NCI-H2107 (cell line): ENCODE measurements around the gene ZNF618.

Experiments
- DNase-seq: peaks from one replicate; lab custom pipeline; 2025; lab: John Stamatoyannopoulos, UW

The ZNF618 gene

GRCh38 chr9:113876151-113876992 is at the start of gene ZNF618:
TSS of gene ZNF618 (plus strand) at chr9:113876309. CDS start at chr9:113876381, 72 bp downstream.
- DNase-seq = no peak

DNA sequence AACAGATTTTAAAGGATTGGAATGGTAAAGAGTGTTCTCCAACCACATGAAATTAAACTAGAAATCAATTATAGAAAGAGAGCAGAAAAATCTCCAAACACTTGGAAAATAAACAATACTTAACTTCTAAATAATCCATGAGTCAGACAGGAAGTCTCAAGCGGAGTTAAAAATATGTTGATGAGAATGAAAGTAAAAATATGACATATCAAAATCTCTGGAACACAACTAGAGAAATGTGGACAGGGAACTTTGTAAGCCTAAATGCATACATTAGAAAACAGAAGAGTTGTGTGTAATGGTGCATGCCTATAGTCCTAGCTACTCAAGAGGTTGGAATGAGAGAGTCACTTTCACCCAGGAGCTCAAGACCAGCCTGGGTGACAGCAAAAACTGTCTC is 47.9 kb upstream of the ZNF618 start:
- no peak for DNase-seq

DNA sequence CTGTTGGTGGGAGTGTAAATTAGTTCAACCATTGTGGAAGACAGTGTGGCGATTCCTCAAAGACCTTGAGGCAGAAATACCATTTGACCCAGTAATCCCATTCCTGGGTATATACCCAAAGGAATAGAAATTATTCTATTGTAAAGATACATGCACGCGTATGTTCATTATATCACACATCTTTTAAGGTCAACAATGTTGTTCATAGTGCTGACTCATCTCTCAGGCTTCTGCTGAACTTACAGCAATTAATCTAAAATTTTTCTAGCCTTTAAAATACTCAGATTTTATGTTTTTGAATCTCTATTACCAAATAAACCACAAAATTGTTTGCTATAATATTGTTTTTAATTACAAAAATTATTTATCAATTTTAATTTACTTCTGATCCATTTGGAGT is 38.8 kb upstream of the ZNF618 start:
- no peak for DNase-seq

GRCh38 chr9:113842086-113842485 is 34.0 kb upstream of the ZNF618 start:
- no peak for DNase-seq

DNA sequence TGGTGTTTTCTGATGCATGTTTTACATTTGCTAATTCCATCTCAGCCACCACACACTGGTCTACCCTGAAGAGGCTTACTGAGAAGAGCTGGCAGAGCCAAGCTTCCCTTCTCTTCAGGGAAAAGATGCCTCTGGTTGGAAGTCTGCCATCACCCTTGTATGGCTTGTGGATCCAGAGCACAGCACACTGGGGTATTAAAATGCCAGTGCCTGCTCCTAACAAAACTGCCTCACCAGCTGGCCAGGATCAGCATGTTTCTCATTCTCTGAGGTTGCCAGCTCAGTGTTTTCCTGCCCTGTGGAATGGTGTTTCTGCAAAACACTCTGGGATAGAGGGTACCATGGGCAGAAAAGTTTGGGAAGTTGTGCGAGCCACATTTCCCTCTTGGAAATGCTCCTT is 31.6 kb upstream of the ZNF618 start:
- DNase-seq = no peak

GRCh38 chr9:113851359-113851758 is 24.8 kb upstream of the ZNF618 start:
- no peak for DNase-seq

- no peak for DNase-seq
Observed at GRCh38 chr9:113851873-113852272, 24.2 kb upstream of the ZNF618 start.

- DNase-seq = no peak
Observed at GRCh38 chr9:113853333-113853732, 22.8 kb upstream of the ZNF618 start.

- DNase-seq = no peak
Observed at GRCh38 chr9:113854310-113854709, 21.8 kb upstream of the ZNF618 start.

DNA sequence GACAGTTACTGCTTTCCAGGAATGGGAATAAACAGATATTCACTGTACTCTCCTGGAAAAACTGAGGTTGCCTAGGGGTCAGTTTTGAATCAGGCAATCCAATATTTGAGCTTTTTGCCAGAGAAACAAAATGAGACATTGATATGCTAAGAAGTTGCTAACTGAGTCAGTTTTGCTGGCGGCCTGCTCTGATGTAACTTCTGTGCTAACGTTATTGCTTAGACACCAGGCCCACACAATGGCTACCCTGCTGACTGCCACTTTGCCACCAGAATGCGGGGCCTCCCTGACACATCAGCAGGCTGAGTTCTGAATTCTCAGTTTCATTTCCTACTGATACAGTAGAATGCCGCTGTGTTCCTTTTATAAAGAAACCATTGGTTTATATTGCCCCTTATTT is 18.2 kb upstream of the ZNF618 start:
- no peak for DNase-seq

DNA sequence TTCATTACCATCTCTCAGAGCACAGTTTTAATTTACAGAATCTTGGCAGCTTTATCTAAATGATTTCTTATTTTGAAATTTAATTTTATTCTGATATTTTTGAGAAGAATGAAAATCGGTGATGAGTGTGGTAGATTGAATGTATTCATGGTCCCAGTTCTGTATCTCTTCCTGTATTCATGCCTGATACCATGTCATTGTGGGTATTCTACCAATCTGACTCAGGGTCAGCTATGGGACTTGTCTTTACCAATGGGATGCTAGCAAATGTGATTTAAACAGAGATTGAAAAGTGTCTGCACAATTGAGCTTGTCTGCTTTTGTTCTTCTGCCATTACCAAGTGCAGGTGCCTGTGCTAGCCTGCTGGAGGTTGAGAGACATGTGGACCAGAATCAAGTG is 17.8 kb upstream of the ZNF618 start:
- no peak for DNase-seq

DNA sequence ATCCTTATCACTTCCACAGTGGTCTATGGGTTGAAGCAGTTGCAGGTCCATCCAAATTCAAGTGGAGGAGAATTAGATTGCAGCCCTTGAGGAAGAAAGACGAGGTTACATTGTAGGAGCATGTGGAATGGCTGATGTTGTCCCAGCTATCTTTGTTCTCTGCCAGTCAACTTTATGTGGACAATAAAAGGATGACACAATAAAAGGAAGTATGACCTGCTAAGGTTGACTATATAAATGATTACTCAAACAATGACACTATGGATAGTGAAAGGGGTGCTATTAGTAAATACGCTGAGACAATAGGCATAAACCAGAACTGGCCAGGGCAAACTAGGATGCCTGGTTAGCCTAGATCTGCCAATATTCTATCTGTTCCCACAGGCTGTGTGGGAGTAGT is 12.8 kb upstream of the ZNF618 start:
- no peak for DNase-seq

DNA sequence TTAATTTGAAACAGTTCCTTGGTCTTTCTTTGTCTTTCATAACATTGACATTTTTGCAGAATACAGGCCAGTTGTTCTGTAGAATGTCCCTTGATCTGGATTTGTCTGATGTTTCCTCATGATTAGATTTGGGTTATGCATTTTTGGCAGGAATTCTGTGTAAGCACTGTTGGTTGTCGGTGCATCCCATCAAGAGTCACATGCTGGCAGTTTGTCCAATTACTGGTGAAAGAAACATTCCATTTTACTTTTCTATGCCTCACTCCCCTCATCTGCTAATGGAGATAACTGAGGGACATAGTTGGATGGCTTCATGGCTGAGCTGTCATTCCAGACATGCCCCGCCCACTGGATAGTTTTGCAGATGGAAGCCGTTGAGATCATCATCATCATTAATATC is 7.6 kb upstream of the ZNF618 start:
- DNase-seq = no peak

DNA sequence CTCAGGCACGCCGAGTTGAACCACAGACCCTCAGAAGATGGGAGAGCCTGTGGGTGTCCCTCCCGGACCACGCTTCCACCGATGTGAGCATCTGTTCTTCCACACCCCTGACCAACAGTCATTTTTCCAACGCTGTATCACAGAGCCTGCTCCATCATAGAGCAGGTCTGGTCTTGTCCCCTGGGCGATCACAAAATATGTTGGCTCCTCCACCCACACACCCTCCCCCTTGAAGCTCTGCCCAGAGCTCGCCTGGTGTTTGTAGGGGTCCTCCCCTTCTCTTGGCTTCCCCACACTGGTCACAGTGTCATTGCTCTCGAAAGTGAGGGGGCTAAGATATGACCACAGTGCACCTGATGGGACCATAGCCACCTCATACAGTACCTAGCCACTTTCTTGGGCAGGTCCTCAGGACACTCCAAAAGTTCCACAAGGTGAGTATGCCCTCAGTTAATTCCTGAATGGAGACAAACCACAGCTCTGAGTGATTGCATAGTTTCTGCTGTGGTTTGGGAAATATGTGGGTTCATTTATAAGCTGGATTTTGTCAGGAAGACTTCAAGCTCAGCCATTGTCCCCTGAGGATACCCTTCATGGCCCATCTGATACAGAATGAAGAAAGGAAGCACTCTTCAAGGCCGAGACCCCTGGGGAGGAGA is 3.5 kb upstream of the ZNF618 start:
- no peak for DNase-seq

DNA sequence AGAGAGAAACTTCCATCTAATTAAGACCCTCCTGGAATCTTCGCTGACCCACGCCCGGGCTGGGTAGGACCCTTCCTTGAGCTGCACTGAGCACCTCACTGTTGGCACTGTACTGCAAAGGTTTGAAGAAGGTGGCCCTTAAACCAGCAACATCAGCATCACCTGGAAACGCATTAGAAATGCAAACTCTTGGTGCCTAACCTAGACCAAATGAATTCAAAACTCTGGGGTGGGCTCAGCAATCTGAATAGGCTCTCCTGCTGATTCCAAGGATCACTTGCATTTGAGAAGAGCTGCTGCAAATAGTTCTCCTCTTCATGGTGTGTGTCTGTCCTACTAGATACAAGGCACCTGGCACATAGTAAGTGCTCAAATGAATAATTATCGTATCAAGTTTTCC is 2.7 kb upstream of the ZNF618 start:
- no peak for DNase-seq

GRCh38 chr9:113873926-113874325 is 2.2 kb upstream of the ZNF618 start:
- no peak for DNase-seq

DNA sequence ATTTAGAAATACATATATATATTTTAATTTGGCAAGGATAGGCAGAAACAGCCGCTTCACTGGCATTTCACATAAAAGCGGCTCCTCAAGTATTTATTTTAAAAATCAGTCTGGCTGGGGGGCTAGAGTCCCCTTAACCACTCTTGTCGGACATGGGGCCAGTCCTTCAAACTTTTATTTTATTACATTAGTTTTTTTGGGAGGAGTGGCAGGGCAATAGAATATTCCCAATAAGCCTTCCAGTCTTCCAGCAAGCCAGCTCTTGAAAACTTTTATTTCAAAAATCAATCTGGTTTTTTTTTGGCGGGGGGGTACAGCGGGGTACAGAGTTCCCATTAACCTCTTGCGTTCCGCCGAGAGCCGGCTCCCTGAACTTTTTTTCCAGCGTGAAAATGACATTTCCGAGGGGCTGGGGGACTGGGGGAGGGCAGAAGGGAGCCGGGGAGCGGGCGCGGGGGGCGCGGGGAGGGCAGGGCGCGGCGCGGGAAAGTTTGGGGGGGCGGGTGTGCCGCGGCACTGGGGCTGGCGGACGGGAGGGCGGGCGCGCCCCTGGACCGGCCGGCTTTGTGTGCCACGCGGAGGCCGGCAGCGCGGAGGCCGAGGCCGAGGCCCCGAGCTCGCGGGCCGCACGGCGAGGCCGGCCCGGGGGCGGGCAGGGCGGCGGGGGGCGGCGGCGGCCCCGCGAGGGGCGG is 504 bp upstream of the ZNF618 start:
- DNase-seq = no peak

DNA sequence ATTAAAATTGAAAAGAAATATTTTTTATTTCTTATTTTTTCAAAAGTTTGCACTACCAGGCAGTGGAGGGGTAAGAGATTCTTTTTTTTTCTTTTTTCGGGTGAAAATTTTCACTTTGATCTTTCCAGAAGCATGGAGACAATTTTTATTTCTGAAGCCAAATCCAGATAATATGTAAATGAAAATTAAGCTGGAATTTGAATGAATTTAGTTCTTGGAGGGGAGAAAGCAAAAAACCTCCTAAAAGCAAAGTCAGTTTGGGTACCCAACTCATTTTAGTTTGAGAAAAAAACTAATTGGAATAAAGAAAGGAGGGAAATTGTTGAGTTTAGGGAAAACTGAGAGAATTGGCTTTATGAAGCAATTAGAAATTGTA is 872 bp downstream of the ZNF618 start:
- DNase-seq = no peak

DNA sequence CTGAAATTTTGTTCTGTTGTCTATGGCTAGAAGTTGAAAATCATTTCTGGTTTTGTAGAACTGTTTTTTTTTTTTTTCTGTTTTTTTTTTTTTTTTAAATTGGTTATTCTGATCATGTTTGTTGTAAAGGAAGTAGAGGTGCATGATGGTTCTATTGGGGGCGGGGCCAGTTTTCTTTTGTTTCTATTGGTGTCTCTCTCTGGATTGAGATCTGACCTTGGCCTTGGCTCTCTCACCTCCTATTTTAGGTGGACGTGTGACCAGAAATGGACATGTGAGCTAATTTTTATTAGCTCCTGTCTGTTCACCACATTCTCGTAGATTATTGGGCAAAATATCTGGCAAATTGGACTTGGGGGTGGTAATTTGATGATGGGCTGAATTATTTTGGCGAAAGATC is 3.2 kb downstream of the ZNF618 start:
- DNase-seq = no peak

GRCh38 chr9:113879911-113880310 is 3.8 kb downstream of the ZNF618 start:
- DNase-seq = no peak

DNA sequence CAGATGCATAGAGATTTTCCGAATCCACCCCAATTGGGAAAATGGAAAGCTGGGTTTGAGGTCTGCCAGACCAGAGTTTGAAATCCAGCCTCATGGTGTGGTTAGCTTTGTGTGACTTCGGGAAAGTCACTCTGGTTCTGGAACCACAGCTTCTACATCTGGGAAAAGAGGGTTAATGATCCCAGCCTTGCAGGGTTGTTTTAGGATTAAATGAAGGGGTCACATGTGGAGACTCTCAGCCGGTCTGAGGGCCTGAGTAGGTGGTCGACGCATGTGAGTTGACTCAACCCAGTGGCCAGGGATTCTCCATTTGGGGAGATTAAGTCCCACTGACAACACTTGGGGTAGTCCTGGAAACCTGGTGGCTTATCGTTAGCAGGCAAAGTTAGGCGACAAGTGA is 6.1 kb downstream of the ZNF618 start:
- DNase-seq = no peak

GRCh38 chr9:113882636-113883164 is 6.6 kb downstream of the ZNF618 start:
- DNase-seq = no peak
